HepG2 (cell line): ENCODE results near the gene DCDC2. TPM values are rescaled to one million over a fixed set of nuclear protein-coding genes. Genes with fewer than 3 reads are reported as not detected.

Source experiments
- CHD2 ChIP-seq: IDR thresholded peaks from 2 replicates; pipeline ENCODE4 v1.6.1; 2011; ENCODE audit warnings: low read depth, low read length, improper control_type of control experiment
- MED13 ChIP-seq: sonication (generic); formaldehyde crosslinking; IDR thresholded peaks from 2 replicates; pipeline ENCODE4 v1.5.0; 2020; ENCODE audit warnings: missing genetic modification reagents
- NR2C2 ChIP-seq: sonication (generic); formaldehyde crosslinking; IDR thresholded peaks from 2 replicates; pipeline ENCODE4 v1.4.0; 2020; ENCODE audit warnings: missing genetic modification reagents, mild to moderate bottlenecking, moderate library complexity, borderline replicate concordance
- PAX8 ChIP-seq: sonication (generic); formaldehyde crosslinking; IDR thresholded peaks from 2 replicates; pipeline ENCODE4 v1.8.0; 2022; ENCODE audit warnings: mild to moderate bottlenecking, missing genetic modification reagents, borderline replicate concordance
- PPARG ChIP-seq: conservative IDR thresholded peaks from 2 replicates; pipeline ENCODE4 v1.6.1; 2016; ENCODE audit warnings: missing biosample characterization, missing genetic modification reagents
- RARA ChIP-seq: IDR thresholded peaks from 2 replicates; pipeline ENCODE4 v1.6.1; 2016; ENCODE audit warnings: missing genetic modification reagents, missing compliant biosample characterization
- RBM39 ChIP-seq: fragments of 200-400 bp; formaldehyde crosslinking; IDR thresholded peaks from one replicate; pipeline ENCODE4 v1.6.1; 2018; ENCODE audit warnings: antibody characterized with exemption, mild to moderate bottlenecking, low read depth, low read length; ENCODE audit not compliant: poor library complexity, severe bottlenecking
- RCOR2 ChIP-seq: IDR thresholded peaks from 2 replicates; pipeline ENCODE4 v1.6.1; 2016; ENCODE audit warnings: missing biosample characterization, missing genetic modification reagents
- RFX3 ChIP-seq: IDR thresholded peaks from 2 replicates; pipeline ENCODE4 v1.6.1; 2016; ENCODE audit warnings: missing biosample characterization, missing genetic modification reagents
- STAG1 ChIP-seq: sonication (generic); formaldehyde crosslinking; IDR thresholded peaks from 2 replicates; pipeline ENCODE4 v1.4.0; 2020; ENCODE audit warnings: missing genetic modification reagents
- ZBTB7A ChIP-seq: sonication (generic); formaldehyde crosslinking; IDR thresholded peaks from 2 replicates; pipeline ENCODE4 v1.8.0; 2022; ENCODE audit warnings: mild to moderate bottlenecking, missing genetic modification reagents
- ZNF12 ChIP-seq: sonication (generic); formaldehyde crosslinking; IDR thresholded peaks from 2 replicates; pipeline ENCODE4 v1.5.0; 2020; ENCODE audit warnings: missing genetic modification reagents
- ZNF264 ChIP-seq: sonication (generic); formaldehyde crosslinking; IDR thresholded peaks from 2 replicates; pipeline ENCODE4 v1.4.0; 2020; ENCODE audit warnings: missing genetic modification reagents
- ZNF350 ChIP-seq: sonication (generic); formaldehyde crosslinking; IDR thresholded peaks from 2 replicates; pipeline ENCODE4 v1.4.0; 2020; ENCODE audit warnings: mild to moderate bottlenecking, low read depth, missing genetic modification reagents, borderline replicate concordance
- ZNF431 ChIP-seq: sonication (generic); formaldehyde crosslinking; IDR thresholded peaks from 2 replicates; pipeline ENCODE4 v1.9.0; 2022; ENCODE audit warnings: missing genetic modification reagents, low read depth, mild to moderate bottlenecking, borderline replicate concordance
- ZNF572 ChIP-seq: sonication (generic); formaldehyde crosslinking; IDR thresholded peaks from 2 replicates; pipeline ENCODE4 v1.5.1; 2020; ENCODE audit warnings: mild to moderate bottlenecking, missing genetic modification reagents
- ZNF670 ChIP-seq: sonication (generic); formaldehyde crosslinking; IDR thresholded peaks from 2 replicates; pipeline ENCODE4 v1.8.0; 2022; ENCODE audit warnings: mild to moderate bottlenecking, missing genetic modification reagents, borderline replicate concordance
- ZNF761 ChIP-seq: sonication (generic); formaldehyde crosslinking; conservative IDR thresholded peaks from 2 replicates; pipeline ENCODE4 v1.4.0; 2020; ENCODE audit warnings: mild to moderate bottlenecking, missing genetic modification reagents
- polyA plus RNA-seq, 8 experiments: library from polyadenylated mRNA; depleted of rRNA in 3 of 8; stranded (reverse) in 7 of 8; unstranded in 1 of 8; fragments of >200 nt; fragmentation: Illumina TruSeq in 4 of 8; extraction: Trizol in 4 of 8; gene quantifications; 2 replicates each; pipeline versions ENCODE4 v1.2.1 to v1.2.3, GENCODE V29; 2011 to 2016; ENCODE audit warnings: low read depth in 4 of 8, missing spikeins in 1 of 8, mixed read lengths in 1 of 8; ENCODE audit not compliant: insufficient read depth in 1 of 8
- total RNA-seq, 5 experiments: library from RNA; depleted of rRNA; stranded (reverse); fragments of >200 nt; fragmentation: Illumina TruSeq; extraction: Trizol; gene quantifications; 2 replicates each; pipeline ENCODE4 v1.2.3, GENCODE V29; 2016; ENCODE audit warnings: low read depth in 1 of 5
- TF ChIP-seq, protein P1 (sequence below): sonication (generic); formaldehyde crosslinking; IDR thresholded peaks from 2 replicates; pipeline ENCODE4 v1.9.0; 2021; ENCODE audit warnings: missing genetic modification reagents, mild to moderate bottlenecking, borderline replicate concordance
- TF ChIP-seq, protein P2 (sequence below): sonication (generic); formaldehyde crosslinking; IDR thresholded peaks from 2 replicates; pipeline ENCODE4 v1.8.0; 2022; ENCODE audit warnings: mild to moderate bottlenecking, missing genetic modification reagents, moderate library complexity
- TF ChIP-seq, protein P3 (sequence below), 2 experiments: sonication (generic) in 1 of 2; formaldehyde crosslinking in 1 of 2; IDR thresholded peaks; 2 replicates each; pipeline versions ENCODE4 v1.4.0 to v1.6.1; 2018 to 2020; ENCODE audit warnings: missing genetic modification reagents in 2 of 2, borderline replicate concordance in 1 of 2, low read depth in 1 of 2, mild to moderate bottlenecking in 1 of 2, missing biosample characterization in 1 of 2
- TF ChIP-seq, protein P4 (sequence below): sonication (generic); formaldehyde crosslinking; IDR thresholded peaks from 2 replicates; pipeline ENCODE4 v1.8.1; 2023; ENCODE audit warnings: mild to moderate bottlenecking, missing genetic modification reagents
- TF ChIP-seq, protein P5 (sequence below): sonication (generic); formaldehyde crosslinking; IDR thresholded peaks from 2 replicates; pipeline ENCODE4 v1.4.0; 2020; ENCODE audit warnings: missing genetic modification reagents

The DCDC2 gene
- total and polyA plus RNA-seq, 2 of the 13 experiments (the other 11 are each of a cell fraction or from before 2014, with no cell fraction given): 9.0 to 36.2 TPM

DNA sequence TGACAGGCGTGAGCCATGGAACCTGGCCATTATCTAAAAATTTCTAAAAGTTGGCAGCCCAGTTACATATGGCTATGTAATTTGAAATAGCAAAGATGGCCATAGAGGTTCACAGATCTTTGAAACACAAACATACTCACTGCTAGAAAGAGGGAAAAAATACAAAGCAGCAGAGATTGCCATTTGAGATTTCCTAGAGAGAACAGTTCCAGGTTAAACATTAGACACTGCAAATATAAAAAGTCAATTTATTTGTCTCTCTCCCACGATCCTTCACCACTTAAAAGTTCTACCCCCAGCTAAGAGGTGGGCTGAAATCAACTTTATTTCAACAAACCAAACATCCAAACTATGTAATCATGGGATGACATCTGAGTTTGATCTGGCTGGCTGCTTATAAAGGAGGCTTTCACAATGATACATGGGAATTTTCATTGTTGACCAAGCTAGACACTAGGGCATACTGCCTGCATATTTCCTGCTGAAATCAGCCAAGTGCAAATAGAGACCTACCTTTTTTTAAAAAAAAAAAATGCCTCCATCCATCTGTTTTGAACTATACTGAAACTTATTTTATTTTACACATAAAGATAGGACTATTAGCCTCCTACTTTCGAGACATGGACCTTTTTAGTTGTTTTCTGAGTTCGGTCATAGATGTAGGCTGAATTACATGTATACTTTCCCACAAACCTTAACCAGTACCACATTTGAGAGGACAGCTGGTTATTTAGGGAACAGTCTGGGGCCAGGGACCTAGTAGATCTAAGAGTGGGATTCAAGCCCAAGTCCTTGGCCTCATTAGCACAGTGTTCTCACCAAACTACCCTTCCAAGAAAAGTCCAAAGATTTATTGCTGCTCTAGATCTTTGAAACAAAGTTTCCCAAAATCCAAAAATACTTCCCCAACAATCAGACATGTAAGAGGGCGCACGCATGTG is 16.6 kb downstream of the DCDC2 start (continued):
- TF ChIP-seq, protein P1, sequence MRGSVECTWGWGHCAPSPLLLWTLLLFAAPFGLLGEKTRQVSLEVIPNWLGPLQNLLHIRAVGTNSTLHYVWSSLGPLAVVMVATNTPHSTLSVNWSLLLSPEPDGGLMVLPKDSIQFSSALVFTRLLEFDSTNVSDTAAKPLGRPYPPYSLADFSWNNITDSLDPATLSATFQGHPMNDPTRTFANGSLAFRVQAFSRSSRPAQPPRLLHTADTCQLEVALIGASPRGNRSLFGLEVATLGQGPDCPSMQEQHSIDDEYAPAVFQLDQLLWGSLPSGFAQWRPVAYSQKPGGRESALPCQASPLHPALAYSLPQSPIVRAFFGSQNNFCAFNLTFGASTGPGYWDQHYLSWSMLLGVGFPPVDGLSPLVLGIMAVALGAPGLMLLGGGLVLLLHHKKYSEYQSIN (CRISPR knock-in tag): no peak
- peak; percentile 90 for TF ChIP-seq PPARG (CRISPR knock-in tag)
- TF ChIP-seq ZBTB7A (CRISPR knock-in tag): no peak
- no peak for TF ChIP-seq RFX3
- TF ChIP-seq ZNF12 (CRISPR knock-in tag): peak; percentile 97
- no peak for TF ChIP-seq CHD2
- TF ChIP-seq RBM39: no peak
- no peak for TF ChIP-seq ZNF350
- peak; percentile 85 for TF ChIP-seq ZNF264 (CRISPR knock-in tag)
- TF ChIP-seq NR2C2 (CRISPR knock-in tag): peak; percentile 40; the same call in 1 of the 2 replicates
- peak; percentile 56; the same call in 1 of the 2 replicates for TF ChIP-seq ZNF670
- peak; percentile 95 for TF ChIP-seq RARA (CRISPR knock-in tag)
- no peak for TF ChIP-seq ZNF761 (CRISPR knock-in tag)
- TF ChIP-seq MED13: peak; percentile 82; the same call in 1 of the 2 replicates
- no peak for TF ChIP-seq ZNF572 (CRISPR knock-in tag)
- TF ChIP-seq PAX8 (CRISPR knock-in tag): no peak
- peak; percentile 32 for TF ChIP-seq STAG1 (CRISPR knock-in tag)
- no peak; the same call in 1 of the 2 replicates for TF ChIP-seq ZNF431 (CRISPR knock-in tag)
- TF ChIP-seq, protein P2, sequence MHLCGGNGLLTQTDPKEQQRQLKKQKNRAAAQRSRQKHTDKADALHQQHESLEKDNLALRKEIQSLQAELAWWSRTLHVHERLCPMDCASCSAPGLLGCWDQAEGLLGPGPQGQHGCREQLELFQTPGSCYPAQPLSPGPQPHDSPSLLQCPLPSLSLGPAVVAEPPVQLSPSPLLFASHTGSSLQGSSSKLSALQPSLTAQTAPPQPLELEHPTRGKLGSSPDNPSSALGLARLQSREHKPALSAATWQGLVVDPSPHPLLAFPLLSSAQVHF (CRISPR knock-in tag): no peak
- TF ChIP-seq, protein P3, sequence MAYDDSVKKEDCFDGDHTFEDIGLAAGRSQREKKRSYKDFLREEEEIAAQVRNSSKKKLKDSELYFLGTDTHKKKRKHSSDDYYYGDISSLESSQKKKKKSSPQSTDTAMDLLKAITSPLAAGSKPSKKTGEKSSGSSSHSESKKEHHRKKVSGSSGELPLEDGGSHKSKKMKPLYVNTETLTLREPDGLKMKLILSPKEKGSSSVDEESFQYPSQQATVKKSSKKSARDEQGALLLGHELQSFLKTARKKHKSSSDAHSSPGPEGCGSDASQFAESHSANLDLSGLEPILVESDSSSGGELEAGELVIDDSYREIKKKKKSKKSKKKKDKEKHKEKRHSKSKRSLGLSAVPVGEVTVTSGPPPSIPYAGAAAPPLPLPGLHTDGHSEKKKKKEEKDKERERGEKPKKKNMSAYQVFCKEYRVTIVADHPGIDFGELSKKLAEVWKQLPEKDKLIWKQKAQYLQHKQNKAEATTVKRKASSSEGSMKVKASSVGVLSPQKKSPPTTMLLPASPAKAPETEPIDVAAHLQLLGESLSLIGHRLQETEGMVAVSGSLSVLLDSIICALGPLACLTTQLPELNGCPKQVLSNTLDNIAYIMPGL (CRISPR knock-in tag; IDR thresholded peaks at IDR 0.05; ENCODE audit: borderline replicate concordance in 1 of 2, low read depth in 1 of 2): no peak
- TF ChIP-seq, protein P4, sequence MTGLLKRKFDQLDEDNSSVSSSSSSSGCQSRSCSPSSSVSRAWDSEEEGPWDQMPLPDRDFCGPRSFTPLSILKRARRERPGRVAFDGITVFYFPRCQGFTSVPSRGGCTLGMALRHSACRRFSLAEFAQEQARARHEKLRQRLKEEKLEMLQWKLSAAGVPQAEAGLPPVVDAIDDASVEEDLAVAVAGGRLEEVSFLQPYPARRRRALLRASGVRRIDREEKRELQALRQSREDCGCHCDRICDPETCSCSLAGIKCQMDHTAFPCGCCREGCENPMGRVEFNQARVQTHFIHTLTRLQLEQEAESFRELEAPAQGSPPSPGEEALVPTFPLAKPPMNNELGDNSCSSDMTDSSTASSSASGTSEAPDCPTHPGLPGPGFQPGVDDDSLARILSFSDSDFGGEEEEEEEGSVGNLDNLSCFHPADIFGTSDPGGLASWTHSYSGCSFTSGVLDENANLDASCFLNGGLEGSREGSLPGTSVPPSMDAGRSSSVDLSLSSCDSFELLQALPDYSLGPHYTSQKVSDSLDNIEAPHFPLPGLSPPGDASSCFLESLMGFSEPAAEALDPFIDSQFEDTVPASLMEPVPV (CRISPR knock-in tag): peak; percentile 82; the same call in 1 of the 2 replicates
- TF ChIP-seq, protein P5, sequence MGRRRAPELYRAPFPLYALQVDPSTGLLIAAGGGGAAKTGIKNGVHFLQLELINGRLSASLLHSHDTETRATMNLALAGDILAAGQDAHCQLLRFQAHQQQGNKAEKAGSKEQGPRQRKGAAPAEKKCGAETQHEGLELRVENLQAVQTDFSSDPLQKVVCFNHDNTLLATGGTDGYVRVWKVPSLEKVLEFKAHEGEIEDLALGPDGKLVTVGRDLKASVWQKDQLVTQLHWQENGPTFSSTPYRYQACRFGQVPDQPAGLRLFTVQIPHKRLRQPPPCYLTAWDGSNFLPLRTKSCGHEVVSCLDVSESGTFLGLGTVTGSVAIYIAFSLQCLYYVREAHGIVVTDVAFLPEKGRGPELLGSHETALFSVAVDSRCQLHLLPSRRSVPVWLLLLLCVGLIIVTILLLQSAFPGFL (CRISPR knock-in tag): no peak
- TF ChIP-seq RCOR2: peak; percentile 99
